K562 (cell line): Measurements from ENCODE around the gene EEA1. TPM values are rescaled to one million over a fixed set of nuclear protein-coding genes. Genes with fewer than 3 reads are reported as not detected.
A peak's percentile ranks its signal among the peaks of the same experiment; 100 is the strongest.

ENCODE experiments used
- ATAC-seq: fragments of 200-7000 bp; cut with Tn5 transposase; 3 replicates; pipeline ENCODE4 v1.9.1; 2020; ENCODE audit warnings: moderate library complexity
- BruUV-seq: library from RNA; stranded (reverse); fragments of 400-500 nt; replicated peaks from 2 replicates; lab custom pipeline; 2021; lab: Mats Ljungman, UMichigan
- CTCF ChIA-PET: fragments of 300-600 bp; formaldehyde crosslinking; extraction: SDS; loops from one replicate; lab custom pipeline; 2021; ENCODE audit warnings: low intra/inter-chr PET ratio; lab: Yijun Ruan, JAX
- POLR2A ChIA-PET: fragments of 300-600, 350-650 bp; sonication (Branson Sonifier 250); formaldehyde crosslinking; extraction: SDS; loops from one replicate; lab custom pipeline; 2021; ENCODE audit warnings: antibody characterized with exemption, inconsistent platforms; lab: Yijun Ruan, JAX
- DNase-seq, 4 experiments: peaks; one replicate each; pipeline versions ENCODE4 v3.0.0 to v3.0.0-alpha.2; 2011 to 2018; ENCODE audit warnings: low spot score in 3 of 4, mixed read lengths in 3 of 4; ENCODE audit errors: extremely low read depth in 1 of 4
- FAIRE-seq: peaks from 2 replicates; lab custom pipeline; 2011; peaks lifted over from hg19 to GRCh38; lab: Jason Lieb, UNC
- H2AFZ ChIP-seq: 2 replicates; pipeline ENCODE4 v1.6.0; 2011; ENCODE audit warnings: low read depth, low read length, control low read depth, inconsistent platforms
- H3K27ac ChIP-seq: fragments of 200-600 bp; 3 replicates; pipeline ENCODE4 v1.8.0; 2011; ENCODE audit warnings: low read depth, mild to moderate bottlenecking, control low read depth, inconsistent platforms, low read length, moderate library complexity, mixed read lengths; ENCODE audit errors: extremely low read depth
- H3K27me3 ChIP-seq, 2 experiments: fragments of 300-600 bp in 1 of 2; 2 replicates in 1 of 2; 3 replicates in 1 of 2; pipeline versions ENCODE4 v1.6.0 to v1.8.0; 2011; ENCODE audit warnings: inconsistent platforms in 2 of 2, low read length in 2 of 2, mild to moderate bottlenecking in 1 of 2, mixed read lengths in 1 of 2, moderate library complexity in 1 of 2; ENCODE audit not compliant: control insufficient read depth in 2 of 2, insufficient read depth in 2 of 2
- H3K36me3 ChIP-seq: fragments of 300-600 bp; 3 replicates; pipeline ENCODE4 v1.8.0; 2011; ENCODE audit warnings: mild to moderate bottlenecking, low read length, inconsistent platforms; ENCODE audit not compliant: control insufficient read depth, insufficient read depth
- H3K4me1 ChIP-seq, 2 experiments: fragments of 200-600 bp in 1 of 2; replicated peaks in 1 of 2; 2 replicates in 1 of 2; 3 replicates in 1 of 2; pipeline versions ENCODE4 v1.5.1 to v1.8.0; 2011; ENCODE audit warnings: inconsistent platforms in 2 of 2, low read length in 2 of 2, mild to moderate bottlenecking in 1 of 2, mixed read lengths in 1 of 2, moderate library complexity in 1 of 2; ENCODE audit not compliant: control insufficient read depth in 2 of 2, insufficient read depth in 2 of 2
- H3K4me2 ChIP-seq: 2 replicates; pipeline ENCODE4 v1.6.1; 2011; ENCODE audit warnings: low read length, control low read depth, inconsistent platforms, mixed read lengths; ENCODE audit not compliant: insufficient read depth
- H3K4me3 ChIP-seq: fragments of 200-600 bp; sonication (generic), shearing (Covaris generic); 2 replicates; pipeline ENCODE4 v1.5.1; 2016; ENCODE audit warnings: control low read depth, inconsistent platforms
- H3K79me2 ChIP-seq: fragments of 200-600 bp; 3 replicates; pipeline ENCODE4 v1.8.0; 2011; ENCODE audit warnings: low read length, inconsistent platforms; ENCODE audit not compliant: control insufficient read depth, insufficient read depth
- H3K9ac ChIP-seq, 2 experiments: 2 replicates each; pipeline versions ENCODE4 v1.6.0 to v1.6.1; 2011; ENCODE audit warnings: low read depth in 2 of 2, low read length in 2 of 2, control low read depth in 1 of 2, inconsistent platforms in 1 of 2, mild to moderate bottlenecking in 1 of 2, mixed read lengths in 1 of 2; ENCODE audit not compliant: insufficient read depth in 1 of 2
- H3K9me1 ChIP-seq: one replicate; pipeline ENCODE4 v1.6.0; 2011; ENCODE audit warnings: inconsistent platforms, mild to moderate bottlenecking, low read length, moderate library complexity; ENCODE audit not compliant: control insufficient read depth, insufficient read depth
- H3K9me3 ChIP-seq: replicated peaks from 2 replicates; pipeline ENCODE4 v1.5.1; 2011; ENCODE audit warnings: low read depth, low read length, inconsistent platforms; ENCODE audit not compliant: control insufficient read depth, insufficient read depth
- H4K20me1 ChIP-seq: replicated peaks from 2 replicates; pipeline ENCODE4 v1.6.1; 2011; ENCODE audit warnings: low read length, inconsistent platforms, mixed read lengths; ENCODE audit not compliant: control insufficient read depth, insufficient read depth
- YY1 ChIP-seq, 3 experiments: IDR thresholded peaks; 2 replicates each; pipeline ENCODE4 v1.6.1; 2011; ENCODE audit warnings: low read length in 2 of 3, mild to moderate bottlenecking in 2 of 3, moderate library complexity in 2 of 3, borderline replicate concordance in 1 of 3, control low read depth in 1 of 3, low read depth in 1 of 3; ENCODE audit not compliant: insufficient read depth in 3 of 3, insufficient replicate concordance in 2 of 3, control insufficient read depth in 1 of 3, insufficient read length in 1 of 3; ENCODE audit errors: extremely low read depth in 1 of 3
- ZNF316 ChIP-seq: fragments of 450-650 bp; IDR thresholded peaks from 2 replicates; pipeline ENCODE4 v1.6.1; 2016
- WGBS: fragments of 100-300 bp; shearing (Covaris generic); methylation state at CpG from one replicate; pipeline ENCODE4 v1.1.6; 2016; ENCODE audit warnings: low coverage, mixed read lengths; ENCODE audit not compliant: insufficient coverage; ENCODE audit errors: missing lambda C conversion rate; 5-methylcytosine and 5-hydroxymethylcytosine counted together
- in situ Hi-C: fragments of 300-500 bp; cut with MboI; formaldehyde crosslinking; loops from 4 replicates; pipeline ENCODE4 v1.15.0; 2018; ENCODE audit warnings: inconsistent platforms, mixed read lengths
- intact Hi-C: fragments of 100-400 bp; cut with micrococcal nuclease; formaldehyde crosslinking; loops from 2 replicates; pipeline ENCODE4 v1.14.2; 2022
- polyA plus RNA-seq, 8 experiments: library from polyadenylated mRNA; depleted of rRNA in 4 of 8; stranded (reverse) in 5 of 8; unstranded in 3 of 8; fragments of >200 nt; fragmentation: Nextera tagmentation in 2 of 8; fragmentation: Illumina TruSeq in 1 of 8; extraction: Ambion mirVana in 2 of 8; extraction: Trizol in 1 of 8; gene quantifications; 2 replicates each; pipeline versions ENCODE4 v1.2.1 to v1.2.3, GENCODE V29; 2011 to 2014; ENCODE audit warnings: inconsistent platforms in 1 of 8, missing spikeins in 1 of 8
- total RNA-seq, 7 experiments: library from RNA; depleted of rRNA in 6 of 7; stranded (reverse); fragments of >200 nt in 6 of 7; fragmentation: Illumina TruSeq in 2 of 7; extraction: Trizol in 2 of 7; gene quantifications; 2 replicates each; pipeline versions ENCODE4 v1.2.1 to v1.2.3, GENCODE V29; 2011 to 2021; ENCODE audit warnings: low replicate concordance in 1 of 7

The EEA1 gene
- total and polyA plus RNA-seq, 9 of the 15 experiments (the other 6 are each of a cell fraction or from before 2014, with no cell fraction given): 3.5 to 17.1 (median 7.5) TPM

- Histone ChIP-seq H3K27ac (no peak overlapping the region), H3K9ac (no peak overlapping the region), H2AFZ (no peak overlapping the region), H4K20me1 (no peaks in the 10 kb centered on the region), H3K79me2 (peaks cover 14% of the 10 kb centered on the region; the same call in 2 of the 3 replicates), H3K27me3 (no peaks in the 10 kb centered on the region), H3K4me2 (no peak overlapping the region), H3K4me1 (no peaks in the 10 kb centered on the region), H3K9me1 (no peaks in the 10 kb centered on the region), H3K36me3 (peaks cover 17% of the 10 kb centered on the region; the same call in 2 of the 3 replicates), H3K4me3 (no peak overlapping the region), H3K9me3 (no peaks in the 10 kb centered on the region)
- no peak for FAIRE-seq
- no peak for DNase-seq
- ChIA-PET CTCF (no interaction called here), POLR2A (interaction anchor here (1.8 kb wide), 1 partner anchor 12 kb away, joined by 4 read pairs; no protein-coding TSS in a partner anchor)
- intact Hi-C loops (no loop called here), in situ Hi-C loops (no loop called here)
- peak; percentile 64 for ATAC-seq
- WGBS: 66% methylated on average over 3 of the region's 3 CpGs
- TF ChIP-seq YY1 (IDR thresholded peaks at IDR 0.05; ENCODE audit: borderline replicate concordance in 1 of 3, control insufficient read depth in 1 of 3, extremely low read depth in 1 of 3, insufficient read depth in 3 of 3, insufficient read length in 1 of 3, insufficient replicate concordance in 2 of 3, low read depth in 1 of 3, low read length in 2 of 3): no peak
- no TSS peak for BruUV-seq
Observed at GRCh38 chr12:92890601-92891106, 38.4 kb downstream of the EEA1 start.

GRCh38 chr12:92886131-92886530, 43.0 kb downstream of the EEA1 start:
- Histone ChIP-seq H3K4me2 (no peak overlapping the region), H2AFZ (no peak overlapping the region), H3K9me3 (no peaks in the 10 kb centered on the region), H3K4me3 (no peak overlapping the region), H3K79me2 (peaks cover 2% of the 10 kb centered on the region; the same call in 1 of the 3 replicates), H3K36me3 (peaks cover 26% of the 10 kb centered on the region; the same call in 2 of the 3 replicates), H3K4me1 (no peaks in the 10 kb centered on the region), H3K9ac (no peak overlapping the region), H4K20me1 (no peaks in the 10 kb centered on the region), H3K27me3 (no peaks in the 10 kb centered on the region), H3K9me1 (no peaks in the 10 kb centered on the region), H3K27ac (no peak overlapping the region)
- no peak for FAIRE-seq
- POLR2A ChIA-PET: no interaction called here
- no TSS peak for BruUV-seq
- in situ Hi-C loops (no loop called here), intact Hi-C loops (no loop called here)
- ATAC-seq: no peak
- 80% methylated on average over 1 of the region's 2 CpGs for WGBS
- DNase-seq: no peak
- no peak for TF ChIP-seq ZNF316
- CTCF ChIA-PET: no interaction called here
